DMS 273 (cell line): ENCODE data around the gene PIK3R5.
"Not testable (repeated sequence)": the region's sequence is repeated elsewhere in the genome, so short reads cannot be mapped to it uniquely, and the experiment has no call there.

Experiments
- DNase-seq: peaks from one replicate; lab custom pipeline; 2025; ENCODE audit not compliant: unreplicated experiment; lab: John Stamatoyannopoulos, UW

The PIK3R5 gene

GRCh38 chr17:8898126-8898525 lies 67.4 kb downstream of the PIK3R5 start:
- peak; percentile 30 for DNase-seq

- DNase-seq = no peak
These were observed 68.6 kb downstream of the PIK3R5 start for GRCh38 chr17:8896641-8897635.

- no peak for DNase-seq
These were observed 69.4 kb downstream of the PIK3R5 start for GRCh38 chr17:8896087-8896486.

- peak; percentile 74 for DNase-seq
These were observed 70.6 kb downstream of the PIK3R5 start for GRCh38 chr17:8894673-8895578.

GRCh38 chr17:8894202-8894671 lies 71.3 kb downstream of the PIK3R5 start:
- no peak for DNase-seq

- no peak for DNase-seq
These were observed 71.8 kb downstream of the PIK3R5 start for GRCh38 chr17:8893621-8894201.

- no peak for DNase-seq
These were observed 72.4 kb downstream of the PIK3R5 start for GRCh38 chr17:8893059-8893458.

GRCh38 chr17:8892338-8892690 lies 73.2 kb downstream of the PIK3R5 start:
- no peak for DNase-seq

- no peak for DNase-seq
These were observed 74.8 kb downstream of the PIK3R5 start for GRCh38 chr17:8890671-8891070.

- no peak for DNase-seq
These were observed 75.9 kb downstream of the PIK3R5 start for GRCh38 chr17:8889458-8890210.

- DNase-seq = no peak
These were observed 76.7 kb downstream of the PIK3R5 start for GRCh38 chr17:8888704-8889302.

- DNase-seq = no peak
These were observed 77.4 kb downstream of the PIK3R5 start for GRCh38 chr17:8887834-8888703.

GRCh38 chr17:8887301-8887700 lies 78.2 kb downstream of the PIK3R5 start:
- DNase-seq = no peak

GRCh38 chr17:8885967-8886684 lies 79.4 kb downstream of the PIK3R5 start:
- DNase-seq = no peak

GRCh38 chr17:8885163-8885966 lies 80.1 kb downstream of the PIK3R5 start:
- DNase-seq = not testable (repeated sequence)

- DNase-seq = no peak
These were observed 81.0 kb downstream of the PIK3R5 start for GRCh38 chr17:8884336-8884990.

GRCh38 chr17:8883353-8883752 lies 82.2 kb downstream of the PIK3R5 start:
- DNase-seq = no peak
